HG03159 (cell line): ENCODE data around the gene PTAFR.

Experiments used
- ATAC-seq: cut with Tn5 transposase; IDR thresholded peaks from one replicate; pipeline ENCODE4 v1.9.1; 2021; ENCODE audit warnings: mild to moderate bottlenecking, moderate library complexity; ENCODE audit not compliant: unreplicated experiment

Gene PTAFR

GRCh38 chr1:28126212-28126611 is 50.3 kb downstream of the PTAFR start:
- no peak for ATAC-seq

- ATAC-seq = no peak
These were observed 53.0 kb downstream of the PTAFR start for GRCh38 chr1:28123461-28123961.

GRCh38 chr1:28122183-28122582 is 54.3 kb downstream of the PTAFR start:
- no peak for ATAC-seq

- no peak for ATAC-seq
These were observed 56.9 kb downstream of the PTAFR start for GRCh38 chr1:28119556-28119955.

GRCh38 chr1:28118640-28119307 is 57.7 kb downstream of the PTAFR start:
- no peak for ATAC-seq

- no peak for ATAC-seq
These were observed 61.2 kb downstream of the PTAFR start for GRCh38 chr1:28115267-28115666.

- ATAC-seq = no peak
These were observed 61.6 kb downstream of the PTAFR start for GRCh38 chr1:28114844-28115243.

GRCh38 chr1:28113242-28113572 is 63.3 kb downstream of the PTAFR start:
- no peak for ATAC-seq

GRCh38 chr1:28112388-28113241 is 63.9 kb downstream of the PTAFR start:
- ATAC-seq = no peak

- no peak for ATAC-seq
These were observed 65.3 kb downstream of the PTAFR start for GRCh38 chr1:28111157-28111556.

- ATAC-seq = no peak
These were observed 65.9 kb downstream of the PTAFR start for GRCh38 chr1:28110555-28110954.

GRCh38 chr1:28109639-28110038 is 66.9 kb downstream of the PTAFR start:
- no peak for ATAC-seq

GRCh38 chr1:28108001-28108400 is 68.5 kb downstream of the PTAFR start:
- ATAC-seq = no peak

- no peak for ATAC-seq
These were observed 71.5 kb downstream of the PTAFR start for GRCh38 chr1:28104866-28105467.

- ATAC-seq = no peak
These were observed 74.3 kb downstream of the PTAFR start for GRCh38 chr1:28102189-28102588.

GRCh38 chr1:28099050-28099769 is 77.3 kb downstream of the PTAFR start:
- no peak for ATAC-seq
